ENCODE results near the gene NRXN2.

NRXN2 gene

DNA sequence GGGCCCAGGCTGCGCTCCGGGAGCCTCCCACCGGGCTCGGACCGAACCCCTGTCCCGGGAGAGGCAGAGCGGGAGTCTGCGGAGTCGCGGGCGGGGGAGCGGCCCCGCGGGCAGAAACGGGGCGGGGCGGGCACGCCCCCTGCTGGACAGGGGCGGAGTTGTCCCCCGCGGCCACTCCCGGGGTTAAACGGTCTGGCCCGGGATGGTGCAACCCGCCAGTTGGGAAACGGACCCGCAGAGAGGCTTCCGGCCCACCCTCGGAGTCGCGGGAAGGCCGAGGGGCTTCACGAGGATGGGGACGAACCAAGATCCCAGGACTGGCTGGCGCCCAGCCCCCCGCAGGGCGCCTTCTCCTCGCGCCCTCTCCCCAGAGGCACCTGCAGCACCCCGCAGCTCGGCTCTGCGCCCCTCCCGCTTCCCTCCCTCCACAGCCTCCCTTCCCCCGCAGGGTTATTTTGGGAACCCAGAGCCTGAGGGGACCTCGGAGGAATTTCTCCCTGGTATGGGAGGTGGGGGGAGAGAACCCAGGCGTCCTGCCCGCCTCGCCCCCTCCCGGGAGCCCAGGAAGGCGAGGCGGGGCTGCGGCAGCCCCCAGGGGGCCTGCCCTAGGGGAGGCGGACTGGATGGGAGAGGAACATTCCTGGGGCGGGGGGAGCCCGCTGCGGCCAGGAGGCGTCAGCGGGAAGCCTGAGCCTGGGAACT lies 20.0 kb upstream of the NRXN2 start:
- no peak for DNase-seq

GRCh38 chr11:64742087-64742888 lies 19.3 kb upstream of the NRXN2 start:
- DNase-seq = no peak

DNA sequence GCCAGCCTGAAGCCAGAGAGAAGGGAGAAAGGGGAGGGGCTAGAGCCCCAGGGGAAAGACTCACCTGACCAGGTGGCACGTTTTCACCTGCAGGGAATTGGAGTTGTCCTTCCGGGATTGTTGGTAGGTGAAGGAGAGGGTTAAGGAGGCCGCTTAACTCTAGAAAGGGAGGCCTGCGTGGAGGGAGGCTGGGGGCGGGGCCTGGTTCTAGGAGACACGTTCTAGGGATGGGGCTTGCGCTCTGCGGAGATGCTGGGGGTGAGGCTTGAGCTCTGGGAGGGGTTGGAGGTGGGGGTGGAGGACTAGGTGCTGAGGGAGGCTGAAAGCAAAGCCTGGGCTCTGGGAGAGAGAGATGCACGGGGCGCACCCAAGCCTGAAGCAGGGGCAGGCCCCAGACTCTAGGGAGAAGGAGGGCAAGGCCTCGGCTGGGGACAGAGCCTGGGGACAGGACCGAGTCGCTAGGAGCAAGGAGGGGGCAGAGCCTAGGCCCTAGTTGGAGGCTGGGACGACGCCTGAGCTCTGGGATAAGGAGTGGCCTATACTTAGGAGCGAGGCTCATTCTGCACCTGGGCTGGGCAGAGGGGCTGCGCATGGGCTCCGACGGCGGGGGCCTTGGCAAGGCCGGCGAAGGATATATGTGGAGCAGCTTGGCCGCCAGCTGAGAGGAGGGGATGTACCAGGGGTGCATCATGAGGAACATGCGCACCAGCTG lies 18.5 kb upstream of the NRXN2 start:
- no peak for DNase-seq

DNA sequence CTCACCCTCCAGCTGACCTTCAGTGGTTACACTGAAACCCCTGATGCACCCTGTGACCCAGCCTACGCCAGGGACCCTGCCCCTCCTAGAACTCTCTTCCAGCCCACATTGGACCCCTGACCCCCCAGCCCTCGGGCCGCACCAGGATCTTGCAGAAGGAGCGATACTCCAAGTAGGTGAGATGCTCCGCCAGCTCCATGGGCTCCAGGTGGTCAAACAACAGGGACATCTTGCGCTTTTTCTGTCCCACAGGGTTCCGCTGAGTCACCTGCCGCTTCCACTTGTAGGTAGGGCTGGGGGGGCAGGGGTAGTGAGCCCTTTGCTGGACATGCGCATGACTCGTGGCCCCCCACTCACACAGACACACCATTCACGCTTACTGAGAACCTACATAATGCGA lies 16.9 kb upstream of the NRXN2 start:
- no peak for DNase-seq

GRCh38 chr11:64736654-64737053 lies 13.7 kb upstream of the NRXN2 start:
- DNase-seq = no peak

DNA sequence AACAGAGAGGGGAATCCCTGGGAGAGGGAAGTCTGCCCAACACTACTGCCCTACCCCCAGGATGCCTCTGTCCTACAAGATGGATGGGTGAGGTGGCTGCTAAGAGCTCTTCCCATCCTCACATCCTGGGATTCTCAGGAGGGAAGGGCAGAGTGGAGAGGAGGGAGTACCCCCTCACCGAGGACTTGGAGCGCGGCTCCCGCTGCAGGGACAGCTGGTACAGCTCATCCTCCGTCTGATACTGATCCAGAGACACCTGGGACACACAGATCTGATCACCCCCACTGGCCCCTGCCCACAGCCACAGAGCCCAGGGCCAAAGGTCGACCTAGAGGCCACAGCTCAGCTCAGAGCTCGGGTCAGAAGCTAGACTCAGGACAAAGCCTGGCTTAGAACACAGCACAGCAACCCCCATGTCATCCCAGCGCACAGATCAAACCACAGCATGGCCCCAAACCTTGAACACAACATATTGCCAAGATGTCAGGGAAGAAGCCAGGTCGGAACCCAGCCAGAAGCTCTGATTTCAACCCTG lies 12.8 kb upstream of the NRXN2 start:
- no peak for DNase-seq

DNA sequence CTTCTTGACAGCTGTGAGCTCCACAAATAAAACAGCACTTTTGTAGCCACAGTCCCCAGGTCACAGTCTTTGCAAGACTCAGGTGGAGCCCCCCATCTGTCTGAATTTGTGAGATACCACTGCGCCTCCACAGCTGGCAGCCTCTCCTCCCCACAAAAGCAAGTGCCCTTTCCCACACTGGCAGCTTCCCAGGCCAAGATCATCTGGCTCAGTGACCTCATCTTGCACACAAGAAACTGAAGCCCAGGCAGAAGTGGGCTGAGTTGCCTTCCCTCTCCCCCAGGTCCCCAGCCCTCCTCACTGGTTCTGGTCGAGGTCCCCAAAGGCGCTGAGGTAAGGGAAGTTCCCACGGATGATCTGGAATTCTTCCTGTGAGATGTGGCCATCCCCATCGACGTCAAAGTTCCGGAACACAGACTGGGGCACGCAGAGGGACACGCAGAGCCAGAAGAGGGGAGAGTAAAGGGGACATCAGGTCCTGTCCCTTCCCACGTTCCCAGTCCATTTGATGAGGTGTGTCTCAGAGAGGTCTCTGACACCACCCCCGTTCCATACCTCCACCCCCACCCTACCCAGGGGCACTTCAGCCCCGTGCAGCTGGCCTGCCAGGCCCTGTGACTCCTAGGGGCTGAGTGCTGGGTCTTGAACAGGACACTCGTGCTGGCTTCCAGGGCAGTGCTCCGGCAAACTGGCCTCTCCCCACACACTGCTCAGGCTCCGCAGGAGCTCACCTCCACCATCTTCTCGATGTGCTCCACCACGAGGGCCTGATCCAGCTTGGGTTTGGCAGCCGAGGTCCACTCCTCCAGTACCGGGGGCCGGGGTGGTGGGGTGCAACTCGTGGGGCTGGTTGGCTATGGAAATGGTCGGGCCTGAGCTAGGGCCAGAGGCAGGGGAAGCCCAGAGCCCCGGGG lies 12.1 kb upstream of the NRXN2 start:
- no peak for DNase-seq

- DNase-seq = no peak
Observed at GRCh38 chr11:64731601-64732000, 8.6 kb upstream of the NRXN2 start.

DNA sequence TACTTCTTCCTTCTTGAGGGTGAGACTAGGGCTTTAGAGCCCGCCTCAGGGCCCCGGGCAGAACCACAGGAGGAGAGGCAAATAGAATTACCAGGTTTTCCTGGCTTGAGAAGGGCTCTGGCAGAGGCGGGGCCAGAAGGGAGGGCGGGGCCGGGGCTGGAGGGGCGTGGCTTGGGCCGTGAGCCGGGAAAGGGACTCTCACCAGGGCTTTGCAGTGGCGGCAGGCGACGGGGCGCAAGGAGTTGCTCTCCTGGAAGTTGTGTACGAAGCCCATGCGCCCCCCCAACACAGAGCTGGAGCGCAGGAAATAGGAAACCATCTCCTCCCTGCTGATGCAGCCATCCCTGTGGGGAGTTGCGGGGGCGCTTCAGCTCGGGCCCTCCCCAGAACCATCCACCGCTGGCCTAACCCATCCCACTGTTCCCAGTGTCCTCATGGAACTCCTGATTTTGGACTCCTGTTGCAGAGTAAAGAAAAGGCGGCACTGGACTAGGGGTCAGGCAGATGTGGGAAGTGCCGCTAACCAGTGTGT lies 6.9 kb upstream of the NRXN2 start:
- no peak for DNase-seq

- DNase-seq = no peak
Observed at GRCh38 chr11:64728757-64729365, 5.9 kb upstream of the NRXN2 start.

- no peak for DNase-seq
Observed at GRCh38 chr11:64726867-64727530, 4.0 kb upstream of the NRXN2 start.

DNA sequence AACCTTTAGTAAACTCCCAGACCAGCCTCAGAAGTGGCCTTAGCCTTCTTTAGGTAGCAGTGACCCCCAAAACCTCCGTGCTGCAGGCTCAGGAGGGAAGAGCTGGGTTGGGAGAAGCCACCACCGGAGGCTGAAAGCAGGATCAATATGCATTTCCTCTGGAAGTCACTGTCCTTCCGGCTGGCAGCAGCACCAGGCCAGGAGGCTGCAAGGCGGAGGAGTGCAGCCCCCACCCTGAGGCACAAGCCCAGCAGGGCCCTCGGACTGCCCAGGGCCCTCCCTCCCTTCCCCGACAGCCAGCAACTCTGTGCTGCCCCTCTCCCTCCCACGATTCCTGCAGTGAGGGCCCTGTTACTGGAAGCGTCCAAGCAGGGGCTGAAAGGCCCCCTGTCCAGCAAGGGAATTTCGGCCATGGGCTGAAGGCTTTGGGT lies 3.2 kb upstream of the NRXN2 start:
- no peak for DNase-seq

- no peak for DNase-seq
Observed at GRCh38 chr11:64724863-64725532, 2.0 kb upstream of the NRXN2 start.

- DNase-seq = no peak
Observed at GRCh38 chr11:64723907-64724862, 1.2 kb upstream of the NRXN2 start.

DNA sequence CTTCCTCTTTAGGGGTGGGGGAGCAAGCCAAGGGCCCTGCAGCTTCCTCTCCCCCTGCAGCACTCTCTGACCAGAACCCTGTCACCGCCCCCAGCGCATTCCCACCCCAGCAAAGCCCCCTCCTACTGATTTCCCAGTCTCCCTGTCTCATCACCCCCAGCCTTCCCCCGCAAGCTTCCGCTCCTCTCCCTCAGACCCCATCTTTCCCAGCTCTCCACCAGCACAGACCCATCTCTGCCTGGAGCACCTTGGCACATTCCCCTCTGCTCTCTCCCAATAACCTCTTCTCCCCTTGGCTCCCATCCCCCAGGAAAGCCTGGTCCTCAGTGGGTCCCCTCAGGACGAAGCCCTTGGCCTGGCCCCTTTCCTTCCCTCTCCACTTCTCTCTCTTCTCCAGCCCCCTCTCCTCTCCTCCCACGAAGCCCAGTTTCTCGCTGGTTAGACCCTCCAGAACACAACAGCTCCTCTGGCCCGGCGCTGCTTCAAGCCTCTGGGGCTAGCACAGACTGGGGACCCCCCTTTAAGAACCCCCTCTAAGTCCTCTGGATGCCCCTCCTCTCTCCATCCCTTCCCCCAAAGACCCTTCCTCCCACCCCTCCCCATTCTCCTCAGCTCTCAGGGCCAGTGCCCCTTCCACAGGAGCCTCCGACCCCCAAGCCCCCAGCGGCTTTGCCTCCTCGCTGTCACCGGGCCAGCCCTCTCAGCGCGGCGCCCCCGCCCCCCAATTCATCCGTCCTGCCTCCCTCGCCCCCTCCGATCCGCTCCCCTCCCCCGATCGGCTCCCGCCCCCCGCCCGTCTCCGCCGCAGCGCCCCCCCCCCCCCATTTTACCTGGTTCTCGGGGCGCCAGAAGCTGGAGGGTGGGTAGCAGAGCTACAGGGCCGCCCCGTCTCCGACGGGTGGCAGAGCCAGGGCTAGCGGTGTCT lies 594 bp downstream of the NRXN2 start:
- no peak for DNase-seq

DNA sequence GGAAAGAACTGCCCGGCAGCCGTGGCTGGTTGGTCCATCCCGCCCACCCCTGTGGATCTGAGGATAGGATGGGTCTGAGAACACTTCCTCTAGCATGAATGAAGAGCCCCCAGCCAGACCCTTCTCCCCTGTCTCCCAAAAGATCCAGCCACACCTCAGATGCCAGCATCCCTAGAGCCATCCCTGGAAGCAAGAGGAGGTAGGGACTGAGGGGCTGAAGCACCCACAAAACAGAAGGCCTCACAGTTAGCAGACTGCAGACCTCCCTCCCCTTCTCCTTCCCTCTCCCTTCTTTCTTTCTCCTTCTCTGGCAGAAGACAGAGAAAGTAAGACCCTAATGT lies 1.7 kb downstream of the NRXN2 start:
- DNase-seq = no peak

DNA sequence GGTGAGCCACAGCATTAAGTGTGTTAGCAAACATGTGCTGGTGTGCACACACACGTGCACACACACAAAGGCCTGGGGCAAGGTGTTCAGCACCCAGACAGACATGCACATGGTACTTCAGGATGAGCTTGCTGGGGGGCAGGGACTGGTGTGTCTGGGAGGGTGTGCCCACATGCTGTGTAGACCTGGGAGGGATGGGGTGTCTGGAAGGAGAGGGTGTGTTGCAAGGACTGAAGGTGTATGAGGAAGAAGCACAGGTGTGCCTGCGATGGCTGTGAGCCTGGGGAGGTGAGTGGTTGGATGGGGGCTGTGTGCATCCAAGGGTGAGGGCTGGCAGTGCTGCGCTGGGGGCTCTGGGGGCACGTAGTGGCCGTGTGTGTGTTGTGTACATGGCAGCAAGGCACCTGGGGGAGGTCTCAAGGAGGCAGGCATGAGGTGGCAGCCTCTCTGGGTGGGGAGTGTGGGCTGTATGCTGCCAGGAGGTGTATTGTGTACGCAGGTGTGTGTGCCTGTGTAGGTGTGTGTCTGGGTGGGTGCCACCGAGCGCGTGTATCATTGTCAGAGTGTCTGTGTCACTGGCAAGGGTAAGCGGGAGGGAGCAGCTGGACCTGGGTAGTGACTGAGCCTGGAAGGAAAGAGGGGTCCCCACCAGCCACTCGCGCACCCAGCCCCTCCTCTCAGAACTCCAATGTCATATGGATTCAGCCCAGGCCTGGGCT lies 2.2 kb downstream of the NRXN2 start:
- no peak for DNase-seq

DNA sequence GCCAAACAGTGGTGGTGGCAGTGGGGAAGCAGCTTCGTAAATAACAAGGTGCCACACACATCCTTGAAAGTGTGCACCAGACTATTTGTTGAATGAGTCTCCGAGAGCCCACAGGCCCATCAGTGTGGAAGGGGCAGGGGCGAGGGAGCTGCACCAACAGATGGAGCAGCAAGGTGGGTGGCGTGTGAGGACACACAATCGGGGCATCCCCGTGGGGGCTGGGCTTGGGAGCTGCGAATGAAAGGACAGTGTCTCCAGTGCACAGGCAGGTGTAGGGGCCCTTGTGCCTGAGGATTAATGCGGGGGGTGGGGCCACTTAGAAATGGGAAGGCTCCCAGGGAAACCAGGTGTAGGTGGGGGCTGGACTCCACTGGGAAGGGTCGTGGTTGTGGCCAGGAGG lies 2.8 kb downstream of the NRXN2 start:
- no peak for DNase-seq
